CD4-positive, alpha-beta T cell treated with Interleukin-6 for 4 hours (primary cell): ENCODE results near the gene ROPN1L.
"Not testable (repeated sequence)": the region's sequence is repeated elsewhere in the genome, so short reads cannot be mapped to it uniquely, and the experiment has no call there.

Source experiments
- DNase-seq: peaks from one replicate; pipeline ENCODE4 v3.0.0-alpha.2; 2020; ENCODE audit warnings: mixed read lengths

ROPN1L gene

DNA sequence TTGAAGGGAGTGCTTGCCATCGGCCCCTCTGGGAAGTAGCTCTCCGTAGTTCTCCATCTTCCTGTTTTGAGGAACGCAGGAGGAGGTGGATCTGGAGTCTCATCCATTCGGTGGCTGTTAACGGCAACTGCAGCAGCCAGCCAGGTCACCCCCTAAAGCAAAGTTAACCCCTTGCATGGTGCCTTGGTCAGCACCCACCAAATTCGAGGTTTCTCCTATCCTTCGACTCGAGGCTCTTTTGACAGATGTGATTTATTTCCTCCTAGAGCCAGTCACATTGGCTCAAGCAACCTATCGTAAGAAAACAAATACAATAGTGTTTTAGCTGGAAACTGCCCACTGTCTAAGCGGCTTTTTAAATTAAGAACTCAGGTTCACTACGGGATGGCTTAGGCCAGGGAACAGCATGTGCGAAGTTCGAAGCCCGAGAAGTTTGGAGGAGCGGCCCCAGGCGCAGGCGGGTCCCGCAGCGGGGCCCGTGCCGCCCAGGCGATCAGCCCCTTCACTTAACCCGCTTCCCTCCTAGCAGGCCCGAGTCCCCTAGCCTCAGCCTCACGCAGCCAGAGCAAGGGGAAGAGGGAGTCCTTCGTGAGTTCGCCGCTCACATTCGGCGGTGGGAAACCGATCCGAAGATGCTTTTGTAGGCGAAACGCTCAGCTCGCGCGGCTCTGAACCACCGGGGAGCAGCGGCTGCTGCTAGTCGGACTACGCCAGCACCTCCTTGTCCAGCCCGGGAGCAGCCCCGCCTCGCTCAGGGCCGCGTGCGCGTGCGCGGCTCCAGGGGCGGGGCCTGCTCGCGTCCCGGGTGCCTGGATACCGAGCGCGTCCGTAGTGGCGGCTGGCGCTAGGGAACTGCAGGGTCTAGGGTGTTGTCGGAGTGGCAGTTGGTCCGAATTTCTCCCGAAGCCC, at the start of gene ROPN1L:
TSS of gene ROPN1L (plus strand) at position 797 of the 909 bp plus-strand sequence. CDS start 289 bp downstream, outside the sequence.
- peak; percentile 85 for DNase-seq

DNA sequence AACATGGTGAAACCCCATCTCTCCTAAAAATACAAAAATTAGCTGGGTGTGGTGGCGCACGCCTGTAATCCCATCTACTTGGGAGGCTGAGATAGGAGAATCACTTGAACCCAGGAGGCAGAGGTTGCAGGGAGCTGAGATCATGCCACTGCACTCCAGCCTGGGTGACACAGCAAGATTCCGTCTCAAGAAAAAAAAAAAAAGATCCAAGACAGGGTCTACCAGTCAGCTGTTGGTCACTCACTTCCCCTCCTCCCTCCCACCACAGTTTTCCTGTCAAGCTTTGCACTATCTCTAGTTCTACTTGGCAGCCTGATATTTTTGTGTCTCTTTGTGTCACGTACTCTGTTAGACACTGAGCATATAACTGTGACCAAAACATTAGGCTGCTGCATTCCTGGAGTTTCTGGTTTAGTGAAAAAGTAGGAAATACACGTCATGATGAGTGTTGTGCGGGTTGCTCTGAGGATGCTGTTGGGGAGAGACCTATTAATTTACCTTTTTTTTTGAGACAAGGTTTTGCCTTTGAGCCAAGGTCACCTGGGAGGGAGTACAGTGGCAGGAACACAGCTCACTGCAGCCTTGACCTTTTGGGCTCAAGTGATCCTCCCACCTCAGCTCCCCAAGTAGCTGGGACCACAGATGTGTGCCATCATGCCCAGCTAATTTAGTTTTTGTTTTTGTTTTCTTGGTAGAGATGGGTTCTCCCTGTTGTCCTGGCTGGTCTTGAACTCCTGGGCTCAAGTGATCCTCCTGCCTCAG, 48.9 kb upstream of the ROPN1L start:
- not testable (repeated sequence) for DNase-seq

DNA sequence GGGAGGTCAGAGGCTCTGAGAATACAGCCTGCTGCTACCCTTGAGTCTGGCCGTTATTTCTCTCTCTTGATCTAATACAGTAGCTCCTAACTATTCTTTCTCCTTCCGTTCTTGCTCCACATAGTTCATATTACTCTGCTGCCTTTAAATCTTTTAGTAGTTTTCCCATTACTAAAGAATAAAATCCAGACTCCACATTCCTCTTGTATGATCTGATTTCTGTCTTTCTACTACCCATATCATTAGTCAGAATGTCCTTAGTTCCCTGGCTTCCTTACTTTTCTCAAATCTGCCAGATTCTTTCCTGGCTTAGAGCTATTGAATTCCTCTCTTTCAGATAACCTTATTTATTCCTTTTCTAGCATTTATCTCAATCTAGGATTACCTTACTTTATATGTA, 48.2 kb upstream of the ROPN1L start:
- no peak for DNase-seq

DNA sequence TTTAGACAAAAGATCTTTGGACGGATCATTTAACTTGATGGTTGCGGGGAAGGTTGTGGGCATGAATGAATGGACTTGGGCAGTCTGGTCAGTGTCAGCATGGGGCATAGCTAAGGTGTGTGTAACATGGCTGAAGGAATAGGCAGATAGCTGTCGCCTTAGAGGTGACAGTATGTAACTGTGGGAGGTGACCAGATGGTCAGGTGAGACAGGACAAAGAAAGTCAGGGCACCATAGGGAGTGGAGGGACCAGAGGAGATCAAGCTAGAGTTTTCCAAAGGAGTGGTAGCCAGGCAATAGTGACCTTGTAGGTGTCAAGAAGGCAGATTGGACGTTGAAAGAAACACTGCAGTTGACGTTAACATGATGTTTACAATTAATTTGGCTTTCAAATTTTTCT, 45.1 kb upstream of the ROPN1L start:
- no peak for DNase-seq

DNA sequence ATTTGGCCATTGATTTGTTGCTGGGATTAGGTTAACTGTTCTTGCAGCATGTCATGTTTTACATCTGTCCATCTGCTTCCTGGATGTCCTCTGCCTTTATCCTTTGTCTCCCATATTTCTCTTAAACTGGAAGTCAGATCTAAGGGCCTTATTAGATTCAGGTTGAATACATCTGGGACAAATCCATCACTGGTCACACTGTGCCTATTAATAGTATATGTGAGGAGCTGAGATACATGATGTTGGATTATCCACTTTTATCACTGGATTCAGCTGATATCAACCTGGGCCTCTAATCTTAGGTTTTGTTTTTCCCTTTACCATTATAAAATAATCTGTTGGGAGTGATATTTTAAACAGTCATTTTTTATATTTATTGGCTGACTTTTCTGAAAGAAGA, 41.8 kb upstream of the ROPN1L start:
- DNase-seq, result no peak

DNA sequence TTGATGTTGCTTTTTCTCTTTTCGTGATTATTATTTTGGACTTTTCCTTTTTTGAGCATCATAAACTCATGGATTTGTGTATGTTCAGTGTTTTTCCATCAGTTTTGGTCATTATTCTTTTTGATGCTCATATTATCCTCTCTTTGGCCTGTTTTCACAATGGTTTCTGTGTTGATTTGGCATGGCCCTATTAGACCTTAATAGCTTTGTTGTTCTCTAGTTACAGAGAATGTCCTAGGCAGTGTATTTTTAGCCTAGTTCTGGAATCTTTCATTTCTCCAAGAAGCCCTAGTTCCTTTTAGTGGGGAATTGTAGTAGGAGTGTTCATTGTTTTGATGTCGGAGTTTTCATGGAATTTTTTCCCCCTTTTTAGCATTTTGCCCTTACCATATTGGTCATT, 41.3 kb upstream of the ROPN1L start:
- DNase-seq, result no peak

DNA sequence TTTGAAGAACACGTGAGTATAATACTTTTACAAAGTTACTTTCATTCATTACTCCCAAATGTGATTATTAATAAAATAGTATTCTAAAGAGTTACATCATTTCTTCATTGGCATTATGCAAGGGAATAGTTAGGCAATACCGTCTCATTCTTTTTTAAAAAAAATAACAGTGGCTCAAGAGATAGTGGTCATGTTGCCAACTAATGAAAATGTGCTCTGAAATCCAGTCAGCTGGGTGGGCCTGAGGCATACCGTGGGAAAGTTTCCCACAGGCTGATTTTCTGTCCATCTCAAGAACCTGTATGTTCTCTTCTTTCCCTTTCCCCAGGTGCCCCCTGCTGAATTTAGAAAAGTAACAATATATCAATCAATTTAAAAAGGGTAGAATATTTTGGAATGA, 40.8 kb upstream of the ROPN1L start:
- no peak for DNase-seq

DNA sequence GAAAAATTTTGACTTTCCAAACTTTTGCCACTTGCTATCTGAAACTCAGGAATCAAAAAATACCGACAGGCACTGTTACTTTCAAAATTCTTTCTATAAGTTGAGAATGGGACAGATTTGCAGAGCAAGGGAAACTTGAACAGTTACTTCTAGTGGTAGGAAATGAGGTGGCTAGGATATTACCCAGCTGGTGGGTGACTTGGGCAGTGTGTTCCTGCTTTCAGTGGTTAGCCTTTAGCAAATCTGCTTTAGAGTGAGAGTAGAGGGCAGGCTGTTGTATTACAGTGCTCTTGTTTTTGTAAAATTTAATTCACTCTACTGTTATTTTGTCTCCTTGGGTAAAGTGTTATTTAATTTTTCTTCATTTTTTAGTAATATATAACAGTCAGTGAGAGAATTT, 40.2 kb upstream of the ROPN1L start:
- DNase-seq, result no peak

DNA sequence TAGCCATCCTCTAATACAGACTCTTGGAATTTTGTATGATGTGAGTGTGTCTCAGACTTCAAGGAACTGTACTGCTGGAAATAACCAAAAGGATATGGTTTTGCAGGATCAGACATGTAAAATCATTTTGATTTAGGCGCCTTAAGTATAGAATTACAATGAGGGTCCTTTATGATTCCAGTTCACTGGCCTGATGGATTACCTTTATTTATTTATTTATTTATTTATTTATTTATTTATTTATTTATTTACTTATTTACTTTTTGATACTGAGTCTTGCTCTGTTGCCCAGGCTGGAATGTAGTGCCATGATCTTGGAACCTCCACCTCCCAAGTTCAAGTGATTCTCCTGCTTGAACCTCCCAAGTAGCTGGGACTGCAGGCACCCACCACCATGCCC, 37.9 kb upstream of the ROPN1L start:
- no peak for DNase-seq

DNA sequence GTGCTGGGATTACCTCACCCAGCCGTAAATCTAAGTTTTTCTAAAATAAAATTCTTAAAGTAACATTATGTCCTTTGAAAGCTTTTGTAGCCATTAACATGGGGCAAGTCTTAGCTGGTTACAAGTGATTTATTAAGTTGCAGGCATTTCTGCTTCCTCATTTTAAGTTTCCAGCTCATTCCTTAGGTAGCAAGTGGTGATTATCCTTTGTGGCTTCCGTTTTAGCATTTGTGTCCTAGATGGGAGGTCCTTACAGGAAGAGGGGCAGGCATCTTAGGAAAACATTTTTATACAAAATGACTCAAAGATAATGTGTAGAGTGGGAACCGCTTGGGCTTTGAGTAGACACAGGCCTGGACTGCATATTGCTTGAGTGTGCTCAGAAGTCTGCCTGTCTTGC, 35.0 kb upstream of the ROPN1L start:
- DNase-seq, result no peak

DNA sequence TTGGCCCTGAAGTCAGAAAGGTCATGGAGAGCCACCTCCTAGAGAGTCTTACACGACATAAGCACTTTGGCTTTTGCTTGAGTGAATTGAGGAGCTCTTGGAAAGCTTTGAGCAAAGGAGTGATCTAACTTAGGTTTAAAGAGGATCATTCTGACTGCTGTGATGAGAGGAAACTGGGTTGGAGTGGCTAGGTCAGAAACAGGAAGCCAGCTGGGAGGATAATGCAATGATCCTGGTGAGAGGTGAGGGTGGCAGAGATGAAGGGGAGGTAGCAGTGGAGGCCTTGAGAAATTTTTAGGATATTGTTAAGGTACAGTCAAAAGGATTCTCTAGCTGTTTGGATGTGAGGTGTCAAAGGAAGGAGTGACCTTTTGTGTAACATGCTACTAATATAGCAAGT, 32.2 kb upstream of the ROPN1L start:
- no peak for DNase-seq

DNA sequence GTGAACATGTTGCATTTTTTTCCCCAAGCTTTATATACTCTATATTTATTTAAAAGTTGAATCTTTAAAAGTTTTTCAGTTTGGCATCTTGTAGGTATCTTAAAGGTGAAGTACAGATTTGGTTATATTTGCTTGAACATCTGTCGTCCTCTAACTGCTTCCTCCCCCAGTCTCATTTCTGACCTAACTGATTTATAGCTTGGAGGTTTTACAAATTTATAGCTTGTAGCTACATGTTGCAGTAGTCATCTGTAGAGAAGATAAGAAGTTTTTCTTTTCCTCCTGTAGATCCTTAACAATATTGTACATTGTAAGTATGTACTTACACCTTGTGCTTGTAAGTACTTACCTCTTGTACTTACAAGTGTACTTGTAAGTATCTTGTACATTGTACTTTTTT, 31.0 kb upstream of the ROPN1L start:
- DNase-seq, result no peak

DNA sequence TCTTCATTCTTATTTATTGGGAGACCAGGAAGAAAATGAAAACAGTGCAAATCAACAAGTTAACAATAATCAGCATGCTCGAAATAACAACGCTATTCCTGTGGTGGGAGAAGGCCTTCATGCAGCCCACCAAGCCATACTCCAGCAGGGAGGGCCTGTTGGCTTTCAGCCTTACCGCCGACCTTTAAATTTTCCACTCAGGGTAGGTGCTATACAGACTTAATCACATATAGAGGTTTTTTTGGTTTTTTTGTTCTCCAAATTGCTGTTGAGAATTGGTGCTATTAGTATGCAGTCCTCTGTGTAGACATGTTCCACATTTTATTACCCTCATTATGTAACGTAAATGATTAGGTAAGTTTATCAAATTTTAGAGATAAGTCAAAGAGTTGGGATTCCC, 30.3 kb upstream of the ROPN1L start:
- no peak for DNase-seq

DNA sequence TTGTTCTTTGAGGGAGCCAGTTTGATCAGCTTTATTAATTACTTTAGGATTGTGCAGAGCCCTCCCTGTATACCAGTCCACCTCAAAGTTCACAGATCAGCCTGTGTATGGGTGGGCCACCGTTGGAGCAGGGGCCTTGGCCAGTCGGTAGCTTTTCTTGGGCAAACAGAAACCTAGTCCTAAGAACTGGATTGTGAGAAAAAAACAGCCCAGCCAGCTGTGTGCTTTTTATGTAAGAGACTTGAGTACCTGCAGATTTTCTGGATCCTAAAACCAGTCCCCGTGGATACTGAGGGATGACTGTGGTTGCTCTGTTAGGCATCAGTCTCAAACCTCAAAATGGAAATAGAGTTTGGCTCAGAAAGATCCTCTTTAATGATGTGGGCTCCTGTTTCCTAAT, 24.8 kb upstream of the ROPN1L start:
- DNase-seq, result no peak

DNA sequence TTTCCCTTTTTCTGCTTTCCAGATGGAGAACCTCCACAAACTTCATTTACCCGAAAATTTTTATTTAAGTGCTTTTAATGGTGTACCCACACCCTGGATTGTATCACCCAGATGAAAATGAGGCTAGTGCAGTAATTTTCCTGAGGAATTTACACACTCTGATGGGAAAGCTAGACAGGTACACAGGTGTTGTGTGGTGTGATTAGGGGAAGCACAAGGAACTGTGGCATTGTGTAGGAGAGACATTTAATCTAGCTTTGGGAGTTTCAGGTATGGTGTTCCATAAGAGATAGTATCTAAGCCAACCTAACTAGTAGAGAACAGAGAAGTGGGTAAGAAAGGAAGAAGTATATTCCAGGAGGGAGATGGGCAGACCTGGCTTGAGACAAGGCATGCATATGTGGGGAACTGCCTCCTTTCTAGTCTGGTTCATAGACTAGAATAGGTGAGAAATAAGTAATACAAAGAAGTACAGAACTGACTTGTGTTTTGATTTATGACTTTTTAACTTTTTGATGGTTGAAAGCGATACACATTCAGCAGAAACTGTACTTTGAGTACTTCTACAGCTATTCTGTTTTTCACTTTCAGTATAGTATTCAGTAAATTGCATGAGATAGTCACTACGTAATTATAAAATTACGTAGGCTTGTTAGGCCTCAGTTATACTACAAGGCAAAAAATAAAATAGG, 22.9 kb upstream of the ROPN1L start:
- DNase-seq, result no peak

DNA sequence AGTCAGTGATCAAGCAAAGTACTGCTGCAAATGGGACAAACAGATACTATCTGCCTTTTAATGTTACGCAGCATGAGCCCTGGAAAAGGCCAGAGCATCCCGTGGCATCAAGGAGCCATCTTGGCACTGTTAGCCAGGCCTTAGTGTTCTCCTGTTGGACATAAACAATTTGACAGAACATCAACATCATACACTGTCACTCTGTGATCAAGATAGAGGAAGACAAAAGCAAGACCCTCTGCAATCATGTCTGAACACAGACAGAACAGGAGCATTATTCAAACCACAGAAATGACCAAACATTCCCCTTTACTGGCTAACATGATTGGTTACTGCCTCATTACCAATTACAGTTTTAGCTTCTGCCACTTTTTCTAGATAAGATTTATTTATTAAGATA, 21.2 kb upstream of the ROPN1L start:
- DNase-seq, result no peak

DNA sequence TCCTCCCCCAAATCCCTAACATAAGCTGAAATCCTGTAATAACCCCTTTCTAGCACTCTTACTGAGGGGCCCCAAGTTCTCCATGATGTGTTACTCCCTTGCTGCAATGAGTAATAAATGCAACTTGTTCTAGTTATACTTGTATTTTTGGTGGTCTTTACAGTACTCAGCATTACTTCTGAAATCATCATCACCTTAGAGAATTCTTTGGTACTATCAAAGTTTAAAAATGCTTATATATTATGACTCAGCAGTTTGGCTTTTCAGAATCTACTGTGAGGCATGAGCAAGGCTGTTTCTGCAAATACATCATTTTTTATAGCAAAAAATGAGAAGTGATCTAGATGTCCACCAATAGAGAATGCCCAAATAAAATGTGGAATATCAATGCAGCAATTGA, 20.7 kb upstream of the ROPN1L start:
- no peak for DNase-seq

DNA sequence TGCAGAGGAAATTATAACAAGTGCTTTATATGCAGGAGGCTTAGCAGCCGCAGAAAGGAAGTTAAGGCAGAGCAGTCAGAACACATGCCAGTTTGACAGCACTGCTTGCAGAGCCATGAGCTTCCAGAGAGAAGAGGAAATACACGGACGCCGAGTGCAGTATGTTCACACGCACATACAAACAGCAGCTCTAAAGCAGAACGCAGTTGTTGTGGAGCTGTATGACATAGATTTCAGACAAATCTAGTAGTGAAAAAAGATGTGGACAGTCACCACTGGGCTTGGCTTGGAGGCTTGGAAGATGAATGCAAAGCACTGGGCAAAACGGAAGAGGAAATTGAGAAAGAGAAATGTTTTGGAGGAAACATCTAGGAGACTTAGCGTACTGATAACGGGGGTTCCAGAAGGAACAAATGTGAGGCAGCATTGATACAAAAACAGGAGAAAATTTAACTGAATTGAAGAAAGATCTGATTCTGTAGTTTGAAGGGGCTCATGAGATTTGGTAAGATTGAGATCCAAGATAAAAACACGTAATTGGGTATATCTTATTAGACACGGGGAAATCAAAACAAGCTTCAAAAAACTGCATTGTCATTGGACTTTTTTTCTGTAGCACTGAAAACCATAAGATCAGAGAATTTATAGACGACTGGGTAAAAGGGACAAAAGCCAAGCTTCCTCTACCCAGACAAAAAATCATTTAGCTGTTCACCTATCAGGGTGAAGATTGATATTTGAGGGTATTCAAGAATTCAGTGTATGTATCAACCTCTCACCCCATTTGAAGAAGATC, 19.6 kb upstream of the ROPN1L start:
- peak; percentile 30 for DNase-seq

DNA sequence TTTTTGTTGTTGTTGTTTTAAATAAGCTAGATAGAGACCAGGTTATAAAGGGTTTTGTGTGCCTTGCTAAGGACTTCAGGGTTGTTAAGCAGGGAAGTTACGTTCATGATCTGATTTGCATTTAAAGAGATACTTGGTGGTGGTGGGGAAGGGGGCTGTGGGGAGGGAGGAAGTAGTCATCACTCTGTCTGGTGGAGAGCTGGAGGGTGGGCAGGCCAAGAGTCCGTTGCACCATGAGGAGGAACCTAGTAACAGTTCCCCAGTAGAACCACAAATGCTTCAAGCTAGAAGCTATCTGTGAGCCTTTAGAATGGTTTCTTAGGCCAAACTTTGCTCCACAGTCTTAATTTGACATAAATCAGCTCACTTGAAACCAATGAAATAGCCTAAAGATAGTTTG, 18.7 kb upstream of the ROPN1L start:
- DNase-seq, result no peak

DNA sequence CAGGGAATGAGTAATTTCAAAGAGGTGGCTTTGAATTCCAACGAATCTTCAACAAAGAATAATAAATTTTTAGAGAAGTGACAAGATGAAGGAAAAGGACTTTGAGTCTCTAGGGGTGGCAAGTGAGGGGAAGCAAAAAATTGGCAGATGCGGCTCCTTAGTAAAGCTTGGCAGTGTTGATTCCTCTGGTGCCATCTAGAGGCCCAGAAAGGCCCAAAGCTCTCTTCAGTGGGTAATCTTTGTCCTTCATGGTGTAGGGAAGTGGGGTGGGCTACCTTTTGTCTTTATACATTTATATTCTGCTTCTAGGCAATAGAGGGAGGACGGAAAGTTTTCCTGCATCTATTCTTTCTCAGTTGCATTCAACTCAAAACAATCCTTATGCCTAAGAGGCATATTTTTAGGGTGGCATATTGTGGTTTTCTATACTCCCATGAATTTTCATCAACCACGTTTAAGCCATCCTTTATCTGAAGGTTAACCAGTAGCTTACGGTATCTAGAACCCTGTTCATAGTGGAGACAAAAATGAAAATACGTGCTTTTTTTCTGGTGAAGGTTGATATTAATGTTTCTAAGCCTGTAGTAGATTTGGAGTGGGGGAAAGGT, 17.5 kb upstream of the ROPN1L start:
- peak; percentile 17 for DNase-seq

DNA sequence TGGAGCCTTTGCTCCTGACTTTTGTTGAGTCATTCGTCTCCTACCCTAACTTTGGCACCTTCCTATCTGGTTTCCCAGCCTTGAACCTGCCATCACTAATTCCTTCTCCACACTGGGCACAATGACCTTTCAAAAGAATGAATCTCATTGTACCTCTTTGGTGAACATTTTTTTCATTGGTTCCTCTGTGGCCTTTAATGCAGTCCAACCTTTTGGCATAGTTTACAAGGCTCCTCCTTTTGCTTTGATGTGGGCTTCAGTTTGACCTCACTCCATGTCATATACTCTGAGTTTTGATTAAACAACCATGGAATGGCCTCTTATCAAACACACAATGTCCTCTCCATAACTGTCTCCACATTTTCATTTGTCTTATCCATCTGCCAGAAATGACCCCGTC, 14.5 kb upstream of the ROPN1L start:
- no peak for DNase-seq

DNA sequence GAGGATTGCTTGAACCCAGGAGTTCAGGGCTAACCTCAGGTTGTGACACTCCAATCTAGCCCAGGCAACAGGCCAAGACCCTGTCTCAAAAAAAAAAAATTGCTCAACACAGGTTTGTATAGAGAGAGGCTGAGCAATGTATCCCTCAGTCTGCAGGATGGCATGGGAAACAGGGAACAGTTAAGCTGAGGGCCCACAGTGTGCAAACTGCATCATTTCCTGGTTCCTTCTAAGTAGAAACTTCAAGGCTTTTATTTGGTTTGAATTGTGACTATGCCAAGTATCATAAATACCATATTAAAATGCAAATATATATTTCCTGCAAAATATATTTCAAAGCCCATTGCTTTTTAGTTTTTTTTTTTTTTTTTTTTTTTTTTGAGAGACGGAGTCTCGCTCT, 13.7 kb upstream of the ROPN1L start:
- DNase-seq, result no peak
